Measurements from ENCODE around the gene LGALS9C.
"Not testable (repeated sequence)": the region's sequence is repeated elsewhere in the genome, so short reads cannot be mapped to it uniquely, and the experiment has no call there.

DNA sequence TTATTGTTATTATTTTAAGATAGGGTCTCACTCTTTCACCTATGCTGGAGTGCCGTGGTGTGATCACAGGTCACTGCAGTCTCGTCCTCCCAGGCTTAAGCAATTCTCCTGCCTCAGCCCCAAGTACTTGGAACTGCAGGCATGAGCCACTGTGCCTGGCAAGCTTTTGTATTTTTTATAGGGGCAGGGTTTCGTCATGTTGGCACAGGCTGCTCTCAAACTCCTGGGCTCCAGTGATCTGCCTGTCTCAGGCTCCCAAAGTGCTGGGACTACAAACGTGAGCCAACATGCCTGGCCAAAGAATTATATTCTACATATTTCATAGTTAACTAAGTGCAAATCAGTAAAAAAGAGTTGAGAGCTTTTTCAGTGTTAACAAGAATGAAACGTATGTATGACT, 65.6 kb downstream of the LGALS9C start:
- not testable (repeated sequence) for TF ChIP-seq SP1 (IDR thresholded peaks at IDR 0.05); SP1 (CRISPR knock-in tag; IDR thresholded peaks at IDR 0.05); MYC (CRISPR knock-in tag; IDR thresholded peaks at IDR 0.05; ENCODE audit: borderline replicate concordance); ZNF101 (CRISPR knock-in tag; IDR thresholded peaks at IDR 0.05; ENCODE audit: borderline replicate concordance, low read depth)
